ENCODE data around the gene ANXA2. TPM values are rescaled to one million over a fixed set of nuclear protein-coding genes. Genes with fewer than 3 reads are reported as not detected.

Gene ANXA2
- polyA plus RNA-seq, 1 of the 3 experiments (the other 2 are of a cell fraction): 4,669 TPM

GRCh38 chr15:60363087-60363549 is 34.7 kb downstream of the ANXA2 start:
- WGBS (ENCODE audit: low lambda C conversion rate): 40% methylated on average over 2 of the region's 2 CpGs
- Histone ChIP-seq H3K9me2 (no peaks in the 10 kb centered on the region), H2AFZ (ENCODE audit: low read depth) (no peak overlapping the region), H3K4me2 (peak overlapping the region; percentile 4; the same call in 1 of the 2 replicates), H3K4me1 (ENCODE audit: control insufficient read depth in 1 of 2, insufficient read depth in 2 of 2, low read depth in 1 of 2, low read length in 1 of 2) (peaks cover 24 to 38% of the 10 kb centered on the region in 2 experiments), H3K9me3 (no peaks in the 10 kb centered on the region), H3K4me3 (ENCODE audit: low read depth in 2 of 2, low read length in 1 of 2) (no peak overlapping the region), H3K27ac (ENCODE audit: low read depth in 2 of 2, low read length in 1 of 2) (peak overlapping the region; percentile 65 to 97), H3F3A (replicated peaks; ENCODE audit: insufficient read depth) (peaks cover 74% of the 10 kb centered on the region), H3K27me3 (ENCODE audit: insufficient read depth) (no peaks in the 10 kb centered on the region), H4K20me1 (ENCODE audit: insufficient read depth) (peaks cover 71% of the 10 kb centered on the region), H3K79me2 (ENCODE audit: insufficient read depth) (peaks cover 69% of the 10 kb centered on the region), H3K36me3 (replicated peaks in 1 of 2; ENCODE audit: control insufficient read depth in 1 of 2, insufficient read depth in 2 of 2, low read length in 1 of 2) (peaks cover 48 to 62% of the 10 kb centered on the region in 2 experiments), H3K9ac (peak overlapping the region; percentile 53; the same call in 1 of the 2 replicates)
- 0 out of 2 replicates have a peak, but pooled peaks have one; percentile 14 for TF ChIP-seq TAF1 (IDR thresholded peaks at IDR 0.05; ENCODE audit: borderline replicate concordance, low read depth, low read length)
- no peak for TF ChIP-seq NFIC (IDR thresholded peaks at IDR 0.05; ENCODE audit: borderline replicate concordance)
- no peak for TF ChIP-seq FOXJ3 (CRISPR knock-in tag; IDR thresholded peaks at IDR 0.05)
- peak; percentile 15; the same call in 1 of the 2 replicates for TF ChIP-seq FOXM1 (IDR thresholded peaks at IDR 0.05; ENCODE audit: low read depth)
- peak; percentile 43 for TF ChIP-seq CHD2 (IDR thresholded peaks at IDR 0.05; ENCODE audit: low read length, partially characterized antibody)
- TF ChIP-seq TCF12 (IDR thresholded peaks at IDR 0.05): peak; percentile 49
- peak; percentile 12 to 67; a peak in 3 of 4 replicates for TF ChIP-seq EP300 (IDR thresholded peaks at IDR 0.05; ENCODE audit: borderline replicate concordance in 1 of 2, low read depth in 1 of 2, low read length in 1 of 2)
- TF ChIP-seq PBX3 (IDR thresholded peaks at IDR 0.05): 0 out of 2 replicates have a peak, but pooled peaks have one; percentile 31
- TF ChIP-seq RCOR1 (IDR thresholded peaks at IDR 0.05; ENCODE audit: low read length): no peak
- 0 out of 2 replicates have a peak, but pooled peaks have one; percentile 11 for TF ChIP-seq SIN3A (IDR thresholded peaks at IDR 0.05; ENCODE audit: borderline replicate concordance, low read depth, low read length)
- no peak for TF ChIP-seq GABPA (IDR thresholded peaks at IDR 0.05; ENCODE audit: low read depth)
- CTCF ChIA-PET: interaction anchor here (0.7 to 7.0 kb wide), 10 partner anchors 11 to 554 kb away, joined by 3 to 124 read pairs (median 4); no protein-coding TSS in a partner anchor
- POLR2A ChIA-PET: no interaction called here
- DNase-seq: peak; percentile 28

GRCh38 chr15:60362321-60363086 is 35.3 kb downstream of the ANXA2 start:
- peaks cover 27 to 38% of the 10 kb centered on the region in 2 experiments for H3K4me1 ChIP-seq (ENCODE audit: control insufficient read depth in 1 of 2, insufficient read depth in 2 of 2, low read depth in 1 of 2, low read length in 1 of 2)
- ChIA-PET CTCF (interaction anchor here (0.7 to 7.0 kb wide), 10 partner anchors 12 to 554 kb away, joined by 3 to 124 read pairs (median 4); no protein-coding TSS in a partner anchor), POLR2A (no interaction called here)
- no peak overlapping the region for H2AFZ ChIP-seq (ENCODE audit: low read depth)
- WGBS (ENCODE audit: low lambda C conversion rate): 57% methylated on average over 8 of the region's 8 CpGs
- H3K4me3 ChIP-seq (ENCODE audit: low read depth in 2 of 2, low read length in 1 of 2): no peak overlapping the region
- H3K9me2 ChIP-seq: no peaks in the 10 kb centered on the region
- H3K27ac ChIP-seq (ENCODE audit: low read depth in 2 of 2, low read length in 1 of 2): peak overlapping the region; percentile 65 to 97
- peaks cover 75% of the 10 kb centered on the region for H3K79me2 ChIP-seq (ENCODE audit: insufficient read depth)
- TF ChIP-seq MAX (IDR thresholded peaks at IDR 0.05; ENCODE audit: low read depth) (peak; percentile 56; the same call in 1 of the 2 replicates), JUND (IDR thresholded peaks at IDR 0.05) (peak; percentile 53), SIN3A (IDR thresholded peaks at IDR 0.05; ENCODE audit: borderline replicate concordance, low read depth, low read length) (peak; percentile 57; the same call in 1 of the 2 replicates), EP300 (IDR thresholded peaks at IDR 0.05; ENCODE audit: borderline replicate concordance in 1 of 2, low read depth in 1 of 2, low read length in 1 of 2) (0 out of 4 replicates have a peak, but pooled peaks of 1 of the 2 experiments have one; percentile 12), REST (IDR thresholded peaks at IDR 0.05; ENCODE audit: low read depth, low read length) (no peak), POLR2AphosphoS5 (IDR thresholded peaks at IDR 0.05; ENCODE audit: low read depth, low read length) (peak; percentile 31; the same call in 1 of the 2 replicates), TCF12 (IDR thresholded peaks at IDR 0.05) (no peak)
- H4K20me1 ChIP-seq (ENCODE audit: insufficient read depth): peaks cover 77% of the 10 kb centered on the region
- H3K9me3 ChIP-seq: no peaks in the 10 kb centered on the region
- peak overlapping the region; percentile 56; the same call in 1 of the 2 replicates for H3K9ac ChIP-seq
- H3K27me3 ChIP-seq (ENCODE audit: insufficient read depth): no peaks in the 10 kb centered on the region
- DNase-seq: no peak
- peak overlapping the region; percentile 34; the same call in 1 of the 2 replicates for H3K4me2 ChIP-seq
- H3F3A ChIP-seq (replicated peaks; ENCODE audit: insufficient read depth): peaks cover 80% of the 10 kb centered on the region
- peaks cover 52 to 68% of the 10 kb centered on the region in 2 experiments for H3K36me3 ChIP-seq (replicated peaks in 1 of 2; ENCODE audit: control insufficient read depth in 1 of 2, insufficient read depth in 2 of 2, low read length in 1 of 2)
